H1 (cell line): ENCODE measurements around the gene LRRC37A.
"Not testable (repeated sequence)": the region's sequence is repeated elsewhere in the genome, so short reads cannot be mapped to it uniquely, and the experiment has no call there.

Source experiments
- CHD2 ChIP-seq: IDR thresholded peaks from 2 replicates; pipeline ENCODE4 v1.6.1; 2012; ENCODE audit warnings: low read length, improper control_type of control experiment
- CREB1 ChIP-seq: IDR thresholded peaks from 2 replicates; pipeline ENCODE4 v1.6.1; 2012; ENCODE audit warnings: inconsistent platforms
- EZH2 ChIP-seq: fragments of 200-600 bp; sonication (generic); IDR thresholded peaks from 2 replicates; pipeline ENCODE4 v1.7.1; 2012; ENCODE audit warnings: low read depth, mild to moderate bottlenecking, moderate library complexity, low read length, inconsistent platforms; ENCODE audit not compliant: severe bottlenecking
- FOSL1 ChIP-seq: IDR thresholded peaks from 2 replicates; pipeline ENCODE4 v1.6.1; 2011; ENCODE audit warnings: mild to moderate bottlenecking, low read depth, low read length, moderate library complexity; ENCODE audit not compliant: insufficient read depth
- GABPA ChIP-seq: IDR thresholded peaks from 2 replicates; pipeline ENCODE4 v1.6.1; 2011; ENCODE audit warnings: mild to moderate bottlenecking, low read length, moderate library complexity, borderline replicate concordance; ENCODE audit not compliant: insufficient read depth
- GTF2F1 ChIP-seq: IDR thresholded peaks from 2 replicates; pipeline ENCODE4 v1.6.1; 2012; ENCODE audit warnings: low read depth, low read length, improper control_type of control experiment, borderline replicate concordance
- POLR2A ChIP-seq, 2 experiments: IDR thresholded peaks; 1 replicate in 1 of 2; 2 replicates in 1 of 2; pipeline ENCODE4 v1.6.1; 2011; ENCODE audit warnings: low read depth in 2 of 2, low read length in 2 of 2, mild to moderate bottlenecking in 2 of 2; ENCODE audit errors: control extremely low read depth in 1 of 2
- RFX5 ChIP-seq: IDR thresholded peaks from 2 replicates; pipeline ENCODE4 v1.6.1; 2011; ENCODE audit warnings: low read depth, low read length, improper control_type of control experiment, borderline replicate concordance
- SP4 ChIP-seq: IDR thresholded peaks from 2 replicates; pipeline ENCODE4 v1.6.1; 2012; ENCODE audit warnings: low read length, inconsistent platforms
- TF ChIP-seq, protein P1 (sequence below), 3 experiments: IDR thresholded peaks; 1 replicate in 2 of 3; 2 replicates in 1 of 3; pipeline versions ENCODE4 v1.5.1 to v1.6.1; 2011; ENCODE audit warnings: low read length in 3 of 3, mild to moderate bottlenecking in 3 of 3, inconsistent platforms in 2 of 3, low read depth in 1 of 3, moderate library complexity in 1 of 3; ENCODE audit not compliant: insufficient read depth in 1 of 3; ENCODE audit errors: control extremely low read depth in 1 of 3
- TF ChIP-seq, protein P2 (sequence below): IDR thresholded peaks from 2 replicates; pipeline ENCODE4 v1.6.1; 2011; ENCODE audit warnings: low read length, improper control_type of control experiment
- TF ChIP-seq, protein P3 (sequence below): IDR thresholded peaks from 2 replicates; pipeline ENCODE4 v1.6.1; 2012; ENCODE audit warnings: low read length, inconsistent platforms

DNA sequence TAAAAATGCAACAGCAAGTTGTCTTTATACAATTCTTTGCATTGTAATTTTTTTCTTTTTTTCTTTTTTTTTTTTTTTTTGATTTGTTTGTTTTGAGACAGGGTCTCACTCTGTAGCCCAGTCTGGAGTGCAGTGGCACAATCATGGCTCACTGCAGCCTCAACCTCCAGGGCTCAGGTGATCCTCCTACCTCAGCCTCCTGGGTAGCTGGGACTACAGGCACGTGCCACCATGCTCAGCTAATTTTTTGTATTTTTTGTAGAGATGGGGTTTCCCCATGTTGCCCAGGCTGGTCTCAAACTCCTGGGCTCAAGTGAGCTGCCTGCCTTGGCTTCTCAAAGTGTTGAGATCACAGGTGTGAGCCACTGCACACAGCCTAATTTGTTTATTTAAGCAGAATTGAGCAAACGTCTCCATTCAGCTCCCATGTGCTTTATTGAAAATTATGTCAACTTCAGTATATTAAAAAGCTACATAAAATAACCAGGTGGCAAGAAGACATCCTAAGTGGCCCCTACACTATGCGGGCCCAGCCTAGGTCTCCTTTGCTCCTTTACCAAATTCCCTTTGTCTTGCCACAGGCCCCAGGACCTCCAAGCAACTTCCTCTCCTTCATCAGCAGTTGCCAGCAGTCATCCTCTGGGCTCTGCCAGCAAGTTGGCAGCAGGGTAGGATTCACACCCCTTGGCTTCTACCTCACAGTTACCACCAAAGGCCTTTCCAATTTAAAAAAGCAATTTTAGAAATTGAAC lies 18.0 kb upstream of the LRRC37A start:
- TF ChIP-seq SP4; CREB1; RFX5; GABPA; EZH2; CHD2; GTF2F1; FOSL1; POLR2A (IDR thresholded peaks at IDR 0.05; ENCODE audit: control extremely low read depth in 1 of 2, low read depth in 2 of 2, low read length in 2 of 2): not testable (repeated sequence)
- TF ChIP-seq, protein P1, sequence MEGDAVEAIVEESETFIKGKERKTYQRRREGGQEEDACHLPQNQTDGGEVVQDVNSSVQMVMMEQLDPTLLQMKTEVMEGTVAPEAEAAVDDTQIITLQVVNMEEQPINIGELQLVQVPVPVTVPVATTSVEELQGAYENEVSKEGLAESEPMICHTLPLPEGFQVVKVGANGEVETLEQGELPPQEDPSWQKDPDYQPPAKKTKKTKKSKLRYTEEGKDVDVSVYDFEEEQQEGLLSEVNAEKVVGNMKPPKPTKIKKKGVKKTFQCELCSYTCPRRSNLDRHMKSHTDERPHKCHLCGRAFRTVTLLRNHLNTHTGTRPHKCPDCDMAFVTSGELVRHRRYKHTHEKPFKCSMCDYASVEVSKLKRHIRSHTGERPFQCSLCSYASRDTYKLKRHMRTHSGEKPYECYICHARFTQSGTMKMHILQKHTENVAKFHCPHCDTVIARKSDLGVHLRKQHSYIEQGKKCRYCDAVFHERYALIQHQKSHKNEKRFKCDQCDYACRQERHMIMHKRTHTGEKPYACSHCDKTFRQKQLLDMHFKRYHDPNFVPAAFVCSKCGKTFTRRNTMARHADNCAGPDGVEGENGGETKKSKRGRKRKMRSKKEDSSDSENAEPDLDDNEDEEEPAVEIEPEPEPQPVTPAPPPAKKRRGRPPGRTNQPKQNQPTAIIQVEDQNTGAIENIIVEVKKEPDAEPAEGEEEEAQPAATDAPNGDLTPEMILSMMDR (IDR thresholded peaks at IDR 0.05; ENCODE audit: control extremely low read depth in 1 of 3, insufficient read depth in 1 of 3, low read depth in 1 of 3, low read length in 3 of 3), result not testable (repeated sequence)
- TF ChIP-seq, protein P2, sequence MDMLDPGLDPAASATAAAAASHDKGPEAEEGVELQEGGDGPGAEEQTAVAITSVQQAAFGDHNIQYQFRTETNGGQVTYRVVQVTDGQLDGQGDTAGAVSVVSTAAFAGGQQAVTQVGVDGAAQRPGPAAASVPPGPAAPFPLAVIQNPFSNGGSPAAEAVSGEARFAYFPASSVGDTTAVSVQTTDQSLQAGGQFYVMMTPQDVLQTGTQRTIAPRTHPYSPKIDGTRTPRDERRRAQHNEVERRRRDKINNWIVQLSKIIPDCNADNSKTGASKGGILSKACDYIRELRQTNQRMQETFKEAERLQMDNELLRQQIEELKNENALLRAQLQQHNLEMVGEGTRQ, result not testable (repeated sequence)
- TF ChIP-seq, protein P3, sequence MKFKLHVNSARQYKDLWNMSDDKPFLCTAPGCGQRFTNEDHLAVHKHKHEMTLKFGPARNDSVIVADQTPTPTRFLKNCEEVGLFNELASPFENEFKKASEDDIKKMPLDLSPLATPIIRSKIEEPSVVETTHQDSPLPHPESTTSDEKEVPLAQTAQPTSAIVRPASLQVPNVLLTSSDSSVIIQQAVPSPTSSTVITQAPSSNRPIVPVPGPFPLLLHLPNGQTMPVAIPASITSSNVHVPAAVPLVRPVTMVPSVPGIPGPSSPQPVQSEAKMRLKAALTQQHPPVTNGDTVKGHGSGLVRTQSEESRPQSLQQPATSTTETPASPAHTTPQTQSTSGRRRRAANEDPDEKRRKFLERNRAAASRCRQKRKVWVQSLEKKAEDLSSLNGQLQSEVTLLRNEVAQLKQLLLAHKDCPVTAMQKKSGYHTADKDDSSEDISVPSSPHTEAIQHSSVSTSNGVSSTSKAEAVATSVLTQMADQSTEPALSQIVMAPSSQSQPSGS, result not testable (repeated sequence)
